Neural progenitor cell (in vitro differentiated cells): ENCODE data around the gene LIMD2. TPM values are rescaled to one million over a fixed set of nuclear protein-coding genes. Genes with fewer than 3 reads are reported as not detected.

Experiments used
- DNase-seq: peaks from one replicate; pipeline ENCODE4 v3.0.0-alpha.2; 2016; ENCODE audit warnings: low spot score
- H2AFZ ChIP-seq: fragments of 200-600 bp; sonication (generic); replicated peaks from 2 replicates; pipeline ENCODE4 v1.6.1; 2016; ENCODE audit warnings: antibody characterized with exemption
- H3F3A ChIP-seq: fragments of 200-600 bp; sonication (generic); 2 replicates; pipeline ENCODE4 v1.6.1; 2016; ENCODE audit warnings: antibody characterized with exemption, low read depth
- H3K27ac ChIP-seq: fragments of 200-600 bp; sonication (generic); 2 replicates; pipeline ENCODE4 v1.5.1; 2016; ENCODE audit warnings: mild to moderate bottlenecking
- H3K27me3 ChIP-seq: fragments of 200-600 bp; sonication (generic); 2 replicates; pipeline ENCODE4 v1.6.1; 2016; ENCODE audit warnings: mild to moderate bottlenecking, moderate library complexity
- H3K36me3 ChIP-seq: fragments of 200-600 bp; sonication (generic); 2 replicates; pipeline ENCODE4 v1.5.1; 2016
- H3K4me1 ChIP-seq: fragments of 200-600 bp; sonication (generic); 2 replicates; pipeline ENCODE4 v1.6.1; 2016; ENCODE audit warnings: mixed run types
- H3K4me2 ChIP-seq: fragments of 200-600 bp; sonication (generic); 2 replicates; pipeline ENCODE4 v1.6.1; 2016
- H3K4me3 ChIP-seq: fragments of 200-600 bp; sonication (generic); 2 replicates; pipeline ENCODE4 v1.5.1; 2016
- H3K79me2 ChIP-seq: fragments of 200-600 bp; sonication (generic); 2 replicates; pipeline ENCODE4 v1.6.1; 2016; ENCODE audit warnings: low read depth
- H3K9ac ChIP-seq: fragments of 200-600 bp; sonication (generic); 2 replicates; pipeline ENCODE4 v1.6.1; 2016
- H3K9me3 ChIP-seq: fragments of 200-600 bp; sonication (generic); 2 replicates; pipeline ENCODE4 v1.5.1; 2016; ENCODE audit warnings: low read depth
- H4K20me1 ChIP-seq: fragments of 200-600 bp; sonication (generic); 2 replicates; pipeline ENCODE4 v1.6.1; 2016; ENCODE audit warnings: low read depth
- H3K27ac Mint-ChIP-seq: 3 replicates; pipeline ENCODE4 v1.8.0; 2021; ENCODE audit warnings: mixed read lengths
- H3K27me3 Mint-ChIP-seq: 2 replicates; pipeline ENCODE4 v1.8.0; 2022; ENCODE audit warnings: low read depth, mild to moderate bottlenecking, inconsistent platforms, moderate library complexity, mixed read lengths; ENCODE audit not compliant: insufficient read depth
- H3K36me3 Mint-ChIP-seq: 3 replicates; pipeline ENCODE4 v1.8.0; 2021; ENCODE audit warnings: mixed read lengths
- H3K4me1 Mint-ChIP-seq: 3 replicates; pipeline ENCODE4 v1.8.0; 2021; ENCODE audit warnings: mixed read lengths
- H3K4me3 Mint-ChIP-seq: 3 replicates; pipeline ENCODE4 v1.8.0; 2021; ENCODE audit warnings: mild to moderate bottlenecking, moderate library complexity, mixed read lengths
- H3K9me3 Mint-ChIP-seq: 3 replicates; pipeline ENCODE4 v1.8.0; 2020; ENCODE audit warnings: mixed read lengths
- CTCF ChIP-seq: fragments of 200-600 bp; sonication (generic); IDR thresholded peaks from 2 replicates; pipeline ENCODE4 v1.5.1; 2017; ENCODE audit warnings: antibody characterized with exemption, mild to moderate bottlenecking
- EZH2 ChIP-seq: fragments of 200-600 bp; sonication (generic); IDR thresholded peaks from 2 replicates; pipeline ENCODE4 v1.6.1; 2017; ENCODE audit warnings: antibody characterized with exemption, mild to moderate bottlenecking, moderate library complexity
- EZH2phosphoT487 ChIP-seq: fragments of 200-600 bp; sonication (generic); IDR thresholded peaks from 2 replicates; pipeline ENCODE4 v1.6.1; 2017; ENCODE audit warnings: antibody characterized with exemption
- total RNA-seq: library from RNA; depleted of rRNA; stranded (reverse); fragments of >200 nt; gene quantifications from 2 replicates; pipeline ENCODE4 v1.2.3, GENCODE V29; 2015; ENCODE audit warnings: low replicate concordance

Gene LIMD2
- total RNA-seq, 1 donor from 2014 or later, result 7.0 TPM

GRCh38 chr17:63685041-63685440, 14.9 kb downstream of the LIMD2 start:
- peaks cover 13% of the 10 kb centered on the region for H3K36me3 Mint-ChIP-seq
- H3K36me3 ChIP-seq, result no peaks in the 10 kb centered on the region
- no peaks in the 10 kb centered on the region for H4K20me1 ChIP-seq
- H3K4me2 ChIP-seq, result no peak overlapping the region
- H3K27me3 ChIP-seq, result no peaks in the 10 kb centered on the region
- no peaks in the 10 kb centered on the region for H3K4me1 ChIP-seq
- no peak overlapping the region for H3K4me3 ChIP-seq
- H3K4me3 Mint-ChIP-seq, result no peak overlapping the region
- H3K9me3 ChIP-seq, result no peaks in the 10 kb centered on the region
- no peak overlapping the region for H3K27ac ChIP-seq
- H3K27me3 Mint-ChIP-seq, result peaks cover 3% of the 10 kb centered on the region
- no peaks in the 10 kb centered on the region for H3F3A ChIP-seq
- peaks cover 4% of the 10 kb centered on the region for H3K4me1 Mint-ChIP-seq
- no peak for DNase-seq
- H3K9ac ChIP-seq, result no peak overlapping the region
- no peaks in the 10 kb centered on the region for H3K79me2 ChIP-seq
- H3K9me3 Mint-ChIP-seq, result no peaks in the 10 kb centered on the region
- H3K27ac Mint-ChIP-seq, result no peak overlapping the region
- H2AFZ ChIP-seq, result no peak overlapping the region
- no peak for TF ChIP-seq EZH2
- no peak for TF ChIP-seq EZH2phosphoT487
- no peak for TF ChIP-seq CTCF

DNA sequence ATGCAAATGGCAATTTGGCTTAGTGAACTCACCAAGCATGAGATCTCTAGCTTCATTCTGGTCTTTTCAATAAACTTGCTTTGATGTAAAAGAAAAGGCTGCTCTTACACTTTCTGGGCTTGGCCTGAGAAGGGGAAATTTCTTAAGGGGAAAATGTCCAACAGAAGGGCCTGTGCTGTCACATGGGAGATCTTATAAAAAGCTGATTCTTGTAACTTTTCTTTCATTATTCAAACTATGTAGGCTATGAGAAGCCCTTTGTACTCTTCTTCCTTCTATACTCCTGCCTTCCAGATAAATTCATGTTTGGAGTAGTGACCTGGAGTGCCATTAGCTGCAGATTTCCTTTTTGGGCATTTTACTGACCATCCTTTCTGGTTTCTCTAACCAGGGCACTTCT, 16.9 kb downstream of the LIMD2 start:
- Histone ChIP-seq H2AFZ (no peak overlapping the region), H3K36me3 (no peaks in the 10 kb centered on the region), H3K4me2 (no peak overlapping the region), H3K79me2 (no peaks in the 10 kb centered on the region), H3F3A (no peaks in the 10 kb centered on the region), H3K4me3 (no peak overlapping the region), H3K27ac (no peak overlapping the region), H3K4me1 (no peaks in the 10 kb centered on the region), H4K20me1 (no peaks in the 10 kb centered on the region), H3K27me3 (no peaks in the 10 kb centered on the region), H3K9ac (no peak overlapping the region), H3K9me3 (no peaks in the 10 kb centered on the region)
- H3K9me3 Mint-ChIP-seq, result no peaks in the 10 kb centered on the region
- no peak for DNase-seq
- H3K4me3 Mint-ChIP-seq, result no peak overlapping the region
- H3K27ac Mint-ChIP-seq, result no peak overlapping the region
- H3K36me3 Mint-ChIP-seq, result peaks cover 14% of the 10 kb centered on the region
- H3K27me3 Mint-ChIP-seq, result peaks cover 7% of the 10 kb centered on the region
- TF ChIP-seq EZH2, result no peak
- TF ChIP-seq CTCF, result no peak
- no peak for TF ChIP-seq EZH2phosphoT487
- H3K4me1 Mint-ChIP-seq, result peaks cover 4% of the 10 kb centered on the region

DNA sequence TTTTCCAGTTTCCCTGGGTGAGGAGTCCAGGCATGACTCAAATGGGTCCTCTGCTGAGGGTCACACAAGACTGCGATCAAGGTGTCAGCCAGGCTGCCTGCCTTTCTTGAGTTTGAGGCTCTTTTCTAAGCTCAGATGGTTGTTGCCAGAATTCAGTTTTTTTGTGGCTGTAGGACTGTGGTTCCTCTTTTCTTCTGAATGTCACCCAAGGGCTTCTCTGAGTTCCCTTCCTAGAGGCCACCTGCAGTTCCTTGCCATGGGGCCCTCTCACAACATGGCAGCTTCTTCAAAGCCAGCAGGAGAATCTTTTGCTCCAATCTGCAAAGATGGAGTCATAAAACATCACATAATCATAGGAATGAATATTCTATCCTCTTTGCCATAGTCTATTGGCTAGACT, 17.5 kb downstream of the LIMD2 start:
- no peak overlapping the region for H2AFZ ChIP-seq
- no peaks in the 10 kb centered on the region for H4K20me1 ChIP-seq
- H3K27ac ChIP-seq, result no peak overlapping the region
- H3K4me3 ChIP-seq, result no peak overlapping the region
- Mint-ChIP-seq H3K27ac (no peak overlapping the region), H3K36me3 (peaks cover 12% of the 10 kb centered on the region), H3K4me3 (no peak overlapping the region), H3K9me3 (no peaks in the 10 kb centered on the region), H3K4me1 (peaks cover 5% of the 10 kb centered on the region), H3K27me3 (peaks cover 7% of the 10 kb centered on the region)
- TF ChIP-seq EZH2phosphoT487, result no peak
- no peak for TF ChIP-seq CTCF
- no peak for TF ChIP-seq EZH2
- H3K9ac ChIP-seq, result no peak overlapping the region
- no peak for DNase-seq
- no peaks in the 10 kb centered on the region for H3K4me1 ChIP-seq
- no peaks in the 10 kb centered on the region for H3K27me3 ChIP-seq
- H3K36me3 ChIP-seq, result no peaks in the 10 kb centered on the region
- no peaks in the 10 kb centered on the region for H3K9me3 ChIP-seq
- no peaks in the 10 kb centered on the region for H3K79me2 ChIP-seq
- no peaks in the 10 kb centered on the region for H3F3A ChIP-seq
- H3K4me2 ChIP-seq, result no peak overlapping the region
